Gastroesophageal sphincter (tissue), 3 donors: ENCODE data around the gene AMD1.

Experiments used
- CTCF ChIP-seq, 4 experiments: fragments of 200-600 bp in 2 of 4; fragments of 450-650 bp in 2 of 4; sonication (generic) in 1 of 4; IDR thresholded peaks; one replicate each; pipeline ENCODE4 v1.5.1; 2017 to 2019; ENCODE audit warnings: antibody characterized with exemption in 4 of 4, mild to moderate bottlenecking in 2 of 4, moderate library complexity in 2 of 4
- POLR2A ChIP-seq, 2 donors: fragments of 450-650 bp; IDR thresholded peaks; one replicate each; pipeline ENCODE4 v1.6.1; 2017; ENCODE audit warnings: antibody characterized with exemption in 2 of 2, mild to moderate bottlenecking in 2 of 2, moderate library complexity in 1 of 2

- TF ChIP-seq CTCF (IDR thresholded peaks at IDR 0.05) (no peak), POLR2A (IDR thresholded peaks at IDR 0.05) (no peak)
Observed at GRCh38 chr6:110853754-110854477, 20.7 kb upstream of the AMD1 start.
